GM21717 (cell line): Measurements from ENCODE around the gene SLC19A1.
"Not testable (repeated sequence)": the region's sequence is repeated elsewhere in the genome, so short reads cannot be mapped to it uniquely, and the experiment has no call there.

Source experiments
- ATAC-seq: cut with Tn5 transposase; IDR thresholded peaks from one replicate; pipeline ENCODE4 v1.9.1; 2021; ENCODE audit warnings: mild to moderate bottlenecking, moderate library complexity; ENCODE audit not compliant: unreplicated experiment

The SLC19A1 gene

DNA sequence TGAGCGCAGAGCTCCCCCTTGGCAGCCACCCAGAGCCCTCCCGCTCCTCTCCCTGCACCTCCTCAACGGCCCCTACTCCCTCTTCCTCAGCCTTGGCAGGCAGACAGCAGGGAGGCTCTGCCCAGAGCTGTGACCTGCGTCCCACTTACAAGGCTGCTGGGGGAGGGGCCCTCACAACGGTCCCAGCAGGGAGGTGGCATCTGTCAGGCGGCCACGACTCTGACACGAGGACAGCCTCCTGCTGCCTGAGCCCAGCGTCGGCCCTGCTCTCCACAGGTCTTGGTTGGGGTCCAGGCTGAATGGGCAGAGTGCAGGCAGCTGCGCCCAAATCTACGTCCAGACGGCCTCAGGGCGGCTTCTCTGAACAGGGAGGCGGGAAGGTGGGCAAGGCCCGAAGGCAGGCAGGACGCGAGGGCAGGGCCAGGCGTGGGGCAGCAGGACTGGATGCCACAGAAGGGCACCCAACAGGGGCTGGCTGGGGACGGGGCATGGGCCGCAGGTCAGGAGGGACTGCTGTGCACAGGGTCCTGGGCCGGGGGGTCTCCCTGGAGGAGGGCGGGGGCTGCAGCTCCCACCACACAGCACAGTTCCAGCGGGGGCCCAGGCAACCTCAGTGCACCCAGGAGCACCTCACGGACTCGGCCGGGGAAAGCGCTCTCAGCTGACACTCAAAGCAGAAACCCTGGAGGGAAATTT lies 7.5 kb downstream of the SLC19A1 start:
- ATAC-seq, result no peak

DNA sequence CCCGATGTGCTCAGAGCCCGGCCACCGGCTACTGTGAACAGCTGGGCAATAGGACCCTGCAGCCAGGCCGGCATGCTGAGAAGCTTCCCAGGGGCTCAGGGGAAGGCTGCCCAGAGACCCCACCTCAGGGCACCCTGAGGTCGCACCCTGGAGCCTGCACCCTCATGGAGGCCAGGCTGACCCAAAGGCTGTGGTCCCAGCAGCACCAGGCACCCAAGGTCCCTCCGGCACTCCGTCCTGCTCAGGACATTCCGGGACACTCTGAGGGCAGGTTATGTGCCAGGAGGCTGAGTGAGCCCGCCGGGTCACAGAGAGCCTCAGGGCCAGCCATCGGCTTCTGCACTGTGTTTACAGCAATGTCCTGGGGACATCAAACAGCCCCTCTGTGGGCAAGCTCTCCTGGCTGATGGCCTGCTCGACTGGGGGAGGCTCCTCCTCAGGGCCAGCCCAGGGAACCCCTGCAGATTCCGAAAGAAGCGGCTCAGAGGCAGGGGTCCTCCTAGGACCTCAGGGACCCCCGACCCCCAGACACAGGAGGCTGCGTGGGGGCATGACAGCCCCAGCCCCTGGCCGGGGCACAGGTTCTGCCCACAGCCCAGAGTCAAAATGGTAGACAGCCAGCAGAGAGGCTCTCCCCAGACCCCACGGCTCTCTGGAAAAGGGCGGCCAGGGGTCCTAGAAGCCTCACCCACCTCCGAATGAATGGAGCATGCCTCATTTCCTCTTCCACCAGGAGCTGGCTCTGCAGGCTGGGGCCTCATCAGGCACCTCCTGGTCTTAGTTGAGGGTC lies 8.2 kb downstream of the SLC19A1 start:
- no peak for ATAC-seq

DNA sequence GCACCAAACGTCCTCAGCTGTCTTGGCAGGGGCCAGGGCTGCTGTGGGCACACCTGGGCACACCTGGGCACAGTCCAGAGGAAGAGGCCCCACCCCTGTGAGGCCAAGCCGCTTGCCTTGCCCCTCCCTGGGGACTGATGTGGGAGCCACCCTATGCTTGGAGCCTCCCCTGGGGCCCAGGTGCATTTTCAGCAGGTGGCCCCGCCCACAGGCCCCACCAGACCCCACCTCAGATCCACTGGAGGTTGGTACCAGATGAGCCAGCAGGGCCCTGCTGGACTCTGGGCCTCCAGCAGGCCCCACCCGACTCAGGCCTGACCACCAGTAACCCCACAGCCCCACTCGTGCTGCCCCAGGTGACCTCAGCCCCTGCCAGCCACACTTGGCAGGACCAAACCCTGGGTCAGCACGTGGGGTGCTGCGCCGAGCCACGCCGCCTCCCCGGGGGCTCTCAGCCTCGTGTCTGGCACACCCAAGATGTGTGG lies 8.8 kb downstream of the SLC19A1 start:
- ATAC-seq, result no peak

DNA sequence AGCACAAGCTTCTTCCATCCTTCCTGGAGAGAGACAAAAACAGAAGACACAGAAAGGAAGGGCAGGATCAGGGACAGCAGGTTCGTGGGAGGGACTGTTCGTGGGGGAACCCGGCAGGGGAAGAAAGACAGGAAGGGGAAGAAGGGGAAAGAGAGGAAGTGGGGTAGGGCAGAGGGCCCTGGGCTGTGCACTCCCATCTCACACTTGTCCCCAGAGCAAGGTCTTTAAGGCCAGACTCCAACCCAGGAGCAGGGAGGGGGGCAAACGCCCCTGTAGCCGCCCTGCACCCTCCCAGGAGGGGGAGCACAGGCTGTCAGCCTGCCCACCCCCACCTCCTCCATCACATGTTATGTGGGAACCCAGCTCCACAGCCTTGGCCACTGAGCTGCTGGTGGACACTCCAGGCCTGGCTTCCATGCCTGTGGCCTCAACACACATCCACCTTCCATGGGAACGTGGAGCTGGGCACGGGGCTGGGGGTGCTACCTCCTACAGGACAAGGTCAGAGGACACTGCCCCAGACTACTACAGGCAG lies 9.3 kb downstream of the SLC19A1 start:
- no peak for ATAC-seq

DNA sequence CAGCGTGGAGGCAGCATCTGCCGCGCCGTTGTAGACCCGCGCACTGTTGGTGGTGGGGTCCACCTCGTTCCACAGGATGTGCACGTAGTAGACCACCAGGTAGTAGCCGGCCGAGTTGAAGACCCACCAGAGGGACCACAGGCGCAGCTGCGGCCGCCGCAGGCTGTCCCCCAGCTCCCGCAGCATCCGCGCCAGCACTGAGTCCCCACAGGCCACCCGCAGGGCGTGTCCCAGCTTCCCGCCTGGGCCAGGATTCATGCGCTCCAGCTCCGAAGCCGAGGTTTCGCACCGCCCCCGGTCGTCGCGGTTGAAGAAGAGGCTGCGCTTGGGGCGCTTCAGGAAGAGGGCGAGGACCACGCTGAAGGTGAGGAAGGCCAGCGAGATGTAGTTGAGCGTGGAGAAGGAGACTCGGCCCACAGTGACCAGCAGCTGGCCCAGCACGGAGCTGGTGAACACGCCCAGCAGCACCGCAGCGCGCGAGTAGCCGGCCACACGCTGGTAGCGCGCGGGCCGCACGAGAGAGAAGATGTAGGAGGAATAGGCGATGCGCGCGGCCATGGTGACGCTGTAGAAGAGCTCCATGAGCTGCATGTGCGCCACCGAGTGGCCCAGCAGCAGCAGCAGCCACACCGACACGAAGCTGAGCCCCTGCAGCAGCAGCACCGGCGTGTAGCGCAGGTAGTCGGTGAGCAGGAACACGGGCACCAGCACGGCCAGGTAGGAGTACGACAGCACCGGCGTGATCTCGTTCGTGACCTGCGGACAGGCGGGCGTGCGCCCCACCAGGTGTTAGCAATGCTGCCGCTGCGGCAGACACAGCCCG lies 10.6 kb downstream of the SLC19A1 start:
- ATAC-seq, result no peak

DNA sequence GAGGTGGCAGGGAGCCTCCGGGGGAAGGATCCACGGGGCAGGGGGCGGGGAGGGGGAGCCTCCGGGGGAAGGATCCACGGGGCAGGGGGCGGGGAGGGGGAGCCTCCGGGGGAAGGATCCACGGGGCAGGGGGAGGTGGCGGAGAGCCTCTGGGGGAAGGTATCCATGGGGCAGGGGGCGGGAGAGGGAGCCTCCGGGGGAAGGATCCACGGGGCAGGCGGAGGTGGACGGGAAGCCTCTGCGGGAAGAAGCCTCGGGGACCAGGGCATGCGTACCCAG lies 11.2 kb downstream of the SLC19A1 start:
- ATAC-seq, result not testable (repeated sequence)

DNA sequence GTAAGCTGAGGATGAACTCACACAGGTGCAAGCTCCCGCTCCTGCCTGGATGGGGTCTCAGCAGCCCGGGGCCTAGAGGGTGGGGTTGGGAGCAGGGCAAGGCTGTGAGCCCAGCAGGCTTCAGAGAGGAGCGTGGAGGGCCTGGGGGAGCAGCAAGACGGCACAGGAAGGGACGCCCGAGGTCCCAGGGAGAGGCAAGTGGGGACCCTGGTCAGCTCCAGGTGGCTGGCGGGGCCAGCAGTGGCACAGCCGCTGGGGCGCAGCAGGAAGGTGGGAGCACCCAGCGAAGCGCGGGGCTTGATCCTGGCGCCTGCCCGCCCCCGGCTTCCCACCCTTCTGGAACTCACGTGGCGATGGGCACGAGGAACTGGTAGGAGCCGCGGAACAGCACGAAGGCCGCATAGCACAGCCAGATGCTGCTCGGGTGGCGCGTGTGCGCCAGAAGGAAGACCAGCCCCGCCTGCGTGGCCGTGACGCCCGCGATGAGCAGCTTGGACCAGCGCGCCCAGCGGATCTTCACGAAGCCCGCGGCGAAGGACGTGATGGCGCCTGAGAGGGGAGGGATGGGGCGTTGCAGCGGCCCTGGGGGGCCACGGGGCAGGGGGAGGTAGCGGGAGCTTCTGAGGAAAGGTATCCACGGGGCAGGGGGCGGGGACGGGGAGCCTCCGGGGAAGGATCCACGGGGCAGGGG lies 11.7 kb downstream of the SLC19A1 start:
- ATAC-seq, result no peak

DNA sequence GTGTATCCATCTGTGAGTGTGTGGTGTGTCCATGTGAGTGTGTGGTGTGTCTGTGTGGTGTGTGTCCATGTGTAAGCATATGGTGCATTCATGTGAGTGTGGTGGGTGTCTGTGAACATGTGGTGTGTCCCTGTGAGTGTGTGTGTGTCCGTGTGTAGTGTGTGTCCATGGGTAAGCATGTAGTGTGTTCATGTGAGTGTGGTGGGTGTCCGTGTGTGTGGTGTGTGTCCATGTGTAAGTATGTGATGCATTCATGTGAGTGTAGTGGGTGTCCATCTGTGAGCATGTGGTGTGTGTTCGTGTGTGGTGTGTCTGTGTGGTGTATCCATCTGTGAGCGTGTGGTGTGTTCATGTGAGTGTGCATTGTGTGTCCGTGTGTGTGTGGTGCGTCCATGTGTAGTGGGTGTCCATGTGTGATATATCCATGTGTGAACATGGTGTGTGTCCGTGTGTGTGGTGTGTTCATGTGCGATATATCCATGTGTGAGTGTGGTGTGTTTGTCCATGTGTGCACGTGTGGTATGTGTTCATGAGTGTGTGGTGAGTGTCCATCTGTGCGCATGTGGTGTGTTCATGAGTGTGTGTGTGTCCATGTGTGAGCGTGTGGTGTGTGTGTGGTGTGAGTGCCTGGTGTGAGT lies 12.3 kb downstream of the SLC19A1 start:
- no peak for ATAC-seq

DNA sequence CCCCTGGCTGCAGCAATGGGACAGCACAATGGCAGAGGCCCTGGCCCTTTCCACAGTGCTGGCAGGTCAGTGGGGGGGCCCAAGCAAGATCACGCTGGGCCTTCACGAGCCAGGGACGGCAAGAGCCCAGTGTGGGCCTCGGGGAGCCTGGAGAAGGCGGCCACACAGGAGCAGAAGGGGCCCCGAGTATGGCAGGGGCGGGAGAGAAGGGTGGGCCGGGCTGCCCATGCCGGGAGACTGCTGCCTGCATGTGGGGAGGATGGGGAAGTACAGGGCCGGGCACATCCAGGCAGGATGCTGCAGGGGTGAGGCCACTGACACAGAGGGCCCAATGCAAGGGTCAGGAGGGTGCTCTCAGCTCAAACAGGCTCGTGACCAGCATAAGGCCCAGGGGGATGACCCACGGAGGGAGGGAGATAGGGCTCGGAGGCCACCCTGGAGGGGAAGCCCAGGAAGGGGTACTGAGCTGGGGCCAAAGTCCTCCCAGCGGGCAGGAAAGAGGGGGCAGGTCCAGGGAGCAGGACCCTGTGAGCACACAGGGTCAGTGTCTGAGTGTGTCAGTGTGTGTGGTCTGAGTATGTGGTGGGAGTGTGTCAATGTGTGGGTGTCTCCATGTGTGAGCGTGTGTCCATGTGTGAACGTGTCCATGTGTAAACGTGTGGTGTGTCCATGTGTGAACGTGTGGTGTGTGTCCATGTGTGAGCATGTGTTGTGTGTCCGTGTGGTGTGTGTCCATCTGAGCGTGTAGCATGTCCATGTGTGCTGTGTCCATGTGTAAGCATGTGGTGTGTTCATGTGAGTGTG lies 13.1 kb downstream of the SLC19A1 start:
- ATAC-seq, result no peak

DNA sequence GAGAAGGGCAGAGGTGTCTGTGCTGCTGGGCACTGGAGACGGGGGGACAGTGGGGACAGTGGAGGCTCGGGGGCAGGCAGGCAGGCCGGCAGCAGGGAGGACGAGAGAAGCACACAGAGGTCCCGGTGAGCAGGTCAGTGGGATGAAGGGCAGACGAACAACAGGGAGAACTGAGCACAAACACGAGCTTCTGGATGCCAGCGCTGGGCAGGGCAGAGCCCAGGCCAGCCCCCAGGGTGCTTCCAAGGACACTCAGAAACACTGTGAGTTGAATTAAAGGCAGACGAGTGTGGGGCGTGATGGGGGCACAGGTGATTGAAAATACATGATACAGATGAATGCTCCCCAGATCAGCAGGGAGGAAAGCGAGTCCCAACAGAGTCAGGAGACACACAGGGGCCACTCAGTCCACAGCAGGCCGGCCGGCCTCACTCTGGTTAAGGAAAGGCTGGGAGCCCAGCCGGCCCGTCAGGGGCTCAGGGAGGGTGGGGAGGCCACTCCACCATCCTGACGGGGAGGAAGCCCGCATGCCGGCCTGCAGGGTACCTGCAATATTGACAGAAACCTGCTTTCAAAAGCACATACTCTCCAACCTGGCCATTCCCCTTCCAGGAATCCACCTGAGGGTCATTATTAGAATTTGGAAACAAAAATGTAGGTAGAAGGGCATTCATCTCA lies 14.1 kb downstream of the SLC19A1 start:
- no peak for ATAC-seq

DNA sequence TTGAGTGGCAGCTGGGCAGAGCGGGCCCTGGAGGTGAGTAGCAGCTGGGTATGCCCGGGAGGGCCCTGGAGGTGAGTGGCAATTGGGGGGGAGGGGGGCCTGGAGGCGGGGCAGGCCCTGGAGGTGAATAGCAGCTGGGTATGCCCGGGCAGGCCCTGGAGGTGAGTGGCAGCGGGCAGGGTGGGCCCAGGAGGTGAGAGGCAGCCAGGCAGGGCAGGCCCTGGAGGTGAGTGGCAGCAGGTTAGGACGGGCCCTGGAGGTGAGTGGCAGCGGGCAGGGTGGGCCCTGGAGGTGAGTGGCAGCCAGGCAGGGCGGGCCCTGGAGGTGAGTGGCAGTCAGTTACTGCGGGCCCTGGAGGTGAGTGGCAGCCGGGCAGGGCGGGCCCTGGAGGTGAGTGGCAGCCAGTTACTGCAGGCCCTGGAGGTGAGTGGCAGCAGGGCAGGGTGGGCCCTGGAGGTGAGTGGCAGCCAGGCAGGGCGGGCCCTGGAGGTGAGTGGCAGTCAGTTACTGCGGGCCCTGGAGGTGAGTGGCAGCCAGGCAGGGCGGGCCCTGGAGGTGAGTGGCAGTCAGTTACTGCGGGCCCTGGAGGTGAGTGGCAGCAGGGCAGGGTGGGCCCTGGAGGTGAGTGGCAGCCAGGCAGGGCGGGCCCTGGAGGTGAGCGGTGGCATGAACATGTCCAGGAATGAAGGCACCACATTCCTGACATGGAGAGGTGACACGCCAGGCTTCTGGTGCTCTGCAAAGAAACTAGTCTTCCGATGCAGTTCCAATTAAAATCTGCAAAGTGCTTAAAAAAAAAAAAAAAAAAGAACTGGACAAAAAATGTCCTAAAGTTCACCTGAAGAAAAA lies 14.9 kb downstream of the SLC19A1 start:
- not testable (repeated sequence) for ATAC-seq

DNA sequence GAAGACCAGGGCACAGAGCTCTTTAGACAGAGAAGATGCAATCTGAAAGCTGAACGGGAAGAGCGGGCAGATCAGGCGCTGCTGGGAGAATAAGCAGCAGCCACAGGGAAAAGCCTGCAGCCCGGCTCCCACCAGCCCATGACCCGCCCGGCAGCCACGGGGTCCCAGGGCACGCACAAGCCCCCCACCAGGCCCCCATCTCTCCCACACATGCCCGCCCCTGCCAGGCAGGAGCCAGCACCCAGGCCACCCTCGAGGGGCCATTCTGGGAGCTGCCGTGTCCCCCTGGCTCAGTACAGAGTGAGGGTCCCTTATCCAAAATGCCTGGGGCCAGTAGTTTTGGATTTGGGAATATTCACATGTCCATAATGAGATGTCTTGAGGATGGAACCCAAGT lies 16.3 kb downstream of the SLC19A1 start:
- ATAC-seq, result no peak

DNA sequence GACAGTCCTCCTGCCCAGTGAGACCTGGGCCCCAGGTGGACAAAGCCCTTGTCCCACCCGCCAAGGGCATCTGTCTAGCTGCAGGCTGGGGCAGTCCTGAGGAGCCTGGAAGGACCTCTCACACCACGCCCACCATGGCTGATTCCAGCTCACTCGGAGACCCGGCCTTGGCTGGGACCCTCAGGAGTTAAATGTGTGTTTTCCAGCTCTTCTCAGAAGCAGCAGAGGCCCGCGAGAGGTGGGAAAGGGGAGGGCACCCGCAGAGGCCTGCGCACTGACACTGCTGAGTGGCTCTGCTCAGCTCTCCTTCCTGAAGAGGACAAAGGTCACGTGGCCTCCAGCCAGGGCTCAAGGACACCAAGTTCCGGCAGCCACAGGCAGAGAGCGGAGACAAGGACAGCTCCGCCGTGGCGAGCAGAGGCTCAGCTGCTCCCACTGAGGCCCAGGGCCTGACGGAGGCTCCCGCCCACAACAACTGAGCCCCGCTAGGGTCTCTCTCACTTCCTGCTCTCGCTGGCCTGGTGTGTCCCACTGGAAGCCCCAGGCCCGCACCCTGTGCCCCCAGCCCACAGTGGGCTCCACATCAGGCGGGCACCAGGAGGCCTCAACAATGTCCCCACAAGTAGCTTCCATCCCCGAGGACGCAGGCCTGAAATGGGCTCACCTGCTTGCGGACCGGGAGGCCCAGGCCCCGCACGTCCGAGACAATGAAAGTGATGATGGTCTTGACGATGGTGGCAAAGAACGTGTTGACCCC lies 16.9 kb downstream of the SLC19A1 start:
- ATAC-seq, result no peak

DNA sequence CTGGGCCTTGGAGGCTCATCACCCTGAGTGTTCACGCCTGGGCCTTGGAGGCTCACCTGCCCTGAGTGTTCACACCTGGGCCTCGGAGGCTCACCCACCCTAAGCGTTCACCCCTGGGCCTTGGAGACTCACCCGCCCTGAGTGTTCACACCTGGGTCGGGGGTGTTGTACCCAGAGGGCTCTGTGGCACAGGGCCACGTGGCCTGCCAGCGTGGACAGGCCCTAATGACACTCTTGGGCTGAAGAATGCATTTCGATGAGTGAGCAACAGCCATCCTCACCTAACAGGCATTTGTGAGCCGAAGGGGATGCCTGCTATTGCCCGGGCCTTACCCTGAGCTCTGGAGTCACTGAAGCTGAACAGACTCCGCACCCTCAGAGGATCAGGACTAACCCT lies 17.5 kb downstream of the SLC19A1 start:
- ATAC-seq, result no peak

DNA sequence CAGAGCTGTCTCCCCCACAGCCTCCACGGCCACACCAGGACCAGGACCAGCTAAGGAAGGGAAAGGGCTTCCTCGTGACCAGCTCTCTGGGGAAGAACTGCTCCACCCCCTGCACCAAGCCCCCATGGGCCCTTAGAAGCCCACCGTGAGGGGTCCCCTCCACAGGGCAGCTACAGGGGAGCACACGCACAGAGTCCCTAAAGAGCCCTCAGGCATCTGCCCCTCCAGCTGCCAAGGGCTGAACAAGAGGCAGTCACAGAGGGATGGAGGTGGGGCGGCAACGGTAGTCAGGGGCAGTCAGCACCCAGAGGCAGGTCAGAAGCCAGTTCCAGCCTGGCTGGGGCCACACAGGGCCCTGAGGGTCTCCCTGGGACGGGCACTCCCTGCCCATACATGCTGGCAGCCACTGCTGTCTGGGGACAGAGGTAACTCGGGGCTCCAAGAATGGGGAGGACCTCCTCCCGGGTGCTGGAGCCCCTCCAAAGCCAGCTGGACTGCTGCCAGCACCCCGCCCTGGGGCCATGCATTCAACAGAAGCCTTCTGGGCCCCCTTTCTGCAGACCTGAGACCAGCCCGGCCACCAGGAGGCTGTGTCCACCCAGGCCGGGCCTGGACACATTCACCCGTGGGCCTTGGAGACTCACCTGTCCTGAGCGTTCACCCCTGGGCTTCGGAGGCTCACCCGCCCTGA lies 18.7 kb downstream of the SLC19A1 start:
- ATAC-seq, result no peak

DNA sequence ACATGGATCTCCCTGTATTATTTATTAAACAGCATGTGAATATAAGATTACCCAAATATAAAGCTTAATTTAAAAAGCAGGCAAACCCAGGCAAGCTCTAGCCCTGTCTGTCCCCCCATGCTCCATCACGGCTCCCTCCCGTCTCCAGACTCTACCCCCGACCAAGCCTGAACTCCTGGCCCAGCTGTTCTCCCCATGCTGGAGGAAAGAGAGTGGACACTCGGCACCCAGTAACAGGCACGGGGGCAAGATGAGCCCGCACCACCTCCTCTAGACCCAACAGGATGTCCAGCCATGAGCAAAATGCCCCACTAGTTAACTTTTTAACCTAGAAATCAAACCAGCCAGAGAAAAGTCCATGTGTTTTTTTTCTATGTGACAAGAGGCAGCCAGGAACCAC lies 19.3 kb downstream of the SLC19A1 start:
- no peak for ATAC-seq

DNA sequence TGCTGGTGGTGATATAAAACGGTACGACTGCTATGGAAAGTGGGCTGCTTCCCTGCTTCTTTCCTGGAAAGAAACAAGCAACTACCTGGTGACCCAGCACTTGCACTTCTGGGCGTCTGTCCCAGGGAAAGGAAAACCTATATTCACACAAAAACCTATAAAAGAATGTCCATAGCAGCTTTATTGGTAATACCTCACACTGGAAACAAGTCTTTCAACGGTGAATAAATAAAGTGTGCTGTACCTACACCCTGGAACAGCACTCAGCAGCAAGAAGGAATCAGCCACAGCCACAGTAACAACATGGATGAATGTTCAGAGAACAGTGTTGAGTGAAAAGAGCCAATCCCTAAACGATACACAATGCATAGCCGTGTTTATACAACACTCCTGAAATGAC lies 19.9 kb downstream of the SLC19A1 start:
- ATAC-seq, result no peak
